ENCODE measurements around the gene MAN1A2. TPM values are rescaled to one million over a fixed set of nuclear protein-coding genes. Genes with fewer than 3 reads are reported as not detected.

The MAN1A2 gene
- total and polyA plus RNA-seq, 10 of the 15 experiments (the other 5 are each of a cell fraction or from before 2014, with no cell fraction given) = 2.8 to 23.6 (median 16.0) TPM

- intact Hi-C loops (cut with micrococcal nuclease; ENCODE audit: unreplicated experiment) (no loop called here), in situ Hi-C loops (cut with MboI) (no loop called here)
- SMC1A ChIA-PET (ENCODE audit: uncharacterized antibody, unreplicated experiment) = no interaction called here
- FAIRE-seq (no peak), ATAC-seq (no peak), DNase-seq (ENCODE audit: low read depth, low spot score) (no peak)
- Histone ChIP-seq H3K4me3 (no peak overlapping the region), H3K4me1 (ENCODE audit: control insufficient read depth, insufficient read depth, low read length) (no peaks in the 10 kb centered on the region), H3K9me3 (replicated peaks; ENCODE audit: control insufficient read depth, insufficient read depth, low read length) (no peaks in the 10 kb centered on the region; the same call in 2 of the 3 replicates), H2AFZ (ENCODE audit: control insufficient read depth, low read depth, low read length) (no peak overlapping the region), H3K4me2 (ENCODE audit: control insufficient read depth, insufficient read depth) (no peak overlapping the region), H4K20me1 (ENCODE audit: control insufficient read depth, insufficient read depth) (no peaks in the 10 kb centered on the region), H3K27me3 (replicated peaks in 1 of 2; ENCODE audit: control insufficient read depth in 2 of 2, insufficient read depth in 2 of 2, low read length in 1 of 2) (no peaks in the 10 kb centered on the region), H3K9ac (ENCODE audit: control insufficient read depth, insufficient read depth, low read length) (no peak overlapping the region), H3K27ac (ENCODE audit: control insufficient read depth, insufficient read depth) (no peak overlapping the region), H3K36me3 (ENCODE audit: control insufficient read depth in 2 of 2, insufficient read depth in 2 of 2, low read length in 1 of 2) (no peaks in the 10 kb centered on the region; a peak in 1 of 4 replicates), H3K79me2 (ENCODE audit: control insufficient read depth, insufficient read depth, low read length) (no peaks in the 10 kb centered on the region)
- POLR2A ChIA-PET = no interaction called here
- RAD21 ChIA-PET (ENCODE audit: unreplicated experiment) = no interaction called here
- TF ChIP-seq CEBPZ (IDR thresholded peaks at IDR 0.05; ENCODE audit: low read depth, low read length) (no peak), NBN (IDR thresholded peaks at IDR 0.05) (no peak), KLF5 (IDR thresholded peaks at IDR 0.05; ENCODE audit: partially characterized antibody) (no peak), ZBTB4 (CRISPR knock-in tag; IDR thresholded peaks at IDR 0.05) (no peak), ESRRA (IDR thresholded peaks at IDR 0.05; ENCODE audit: low read length) (no peak), MAX (IDR thresholded peaks at IDR 0.05; ENCODE audit: low read depth, low read length) (no peak), PRDM15 (CRISPR knock-in tag; IDR thresholded peaks at IDR 0.05) (no peak), NFXL1 (IDR thresholded peaks at IDR 0.05; ENCODE audit: borderline replicate concordance) (no peak)
- CTCF ChIA-PET = interaction anchor here (0.6 kb wide), 1 partner anchor 10 kb away, joined by 4 read pairs; no protein-coding TSS in a partner anchor
- no TSS peak for BruUV-seq (replicated peaks)
- WGBS (ENCODE audit: insufficient coverage, insufficient replicate concordance, low lambda C conversion rate, missing lambda C conversion rate) = 96% methylated on average over 2 of the region's 2 CpGs
Observed at GRCh38 chr1:117453958-117454357, 86.7 kb downstream of the MAN1A2 start.
